ENCODE measurements around the gene IMPACT. TPM values are rescaled to one million over a fixed set of nuclear protein-coding genes. Genes with fewer than 3 reads are reported as not detected.

IMPACT gene
- total and polyA plus RNA-seq, 5 donors from 2014 or later: 11.8 to 19.3 (median 14.7) TPM

DNA sequence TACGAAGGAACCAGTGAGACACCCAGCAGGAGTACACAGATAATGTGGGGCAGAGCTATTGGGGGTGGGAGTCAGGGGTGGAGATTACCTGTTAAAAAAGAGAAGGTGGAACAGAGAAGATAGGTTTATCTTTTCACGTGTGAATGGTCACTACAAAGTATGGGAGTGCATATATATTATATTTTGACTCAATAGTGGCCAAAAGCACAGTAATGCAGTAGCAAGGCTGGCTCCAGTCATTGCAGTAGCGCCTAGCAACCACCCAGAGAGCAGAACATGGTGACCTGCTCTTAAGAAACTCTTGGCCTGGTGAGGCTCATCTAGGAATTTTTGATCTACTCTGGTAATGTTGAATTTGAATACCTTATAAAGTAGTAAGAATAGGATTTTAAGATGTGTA, 1.0 kb downstream of the IMPACT start:
- peak overlapping the region; percentile 78 for H3K4me3 ChIP-seq (ENCODE audit: low read depth, low read length)
- peaks cover 10% of the 10 kb centered on the region for H3K4me1 ChIP-seq (ENCODE audit: control insufficient read depth, insufficient read depth, low read length, poor library complexity, severe bottlenecking)
- Mint-ChIP-seq H3K27me3 (peaks cover 27% of the 10 kb centered on the region), H3K4me3 (peak overlapping the region; percentile 88 to 93 (median 90)), H3K36me3 (peaks cover 28% of the 10 kb centered on the region), H3K27ac (peak overlapping the region; percentile 68 to 87 (median 72)), H3K4me1 (peaks cover 11 to 23% (median 18%) of the 10 kb centered on the region in 4 donors), H3K9me3 (peaks cover 4 to 9% (median 6%) of the 10 kb centered on the region in 7 donors)
- no peak overlapping the region for H3K27ac ChIP-seq (ENCODE audit: insufficient read depth, low read length, poor library complexity, severe bottlenecking)
- H3K27me3 ChIP-seq (ENCODE audit: control insufficient read depth, insufficient read depth, low read length): peaks cover 16% of the 10 kb centered on the region
- DNase-seq: no peak
- no peak for ATAC-seq (ENCODE audit: low read depth in 2 of 2)
- no peaks in the 10 kb centered on the region for H3K9me3 ChIP-seq (ENCODE audit: control insufficient read depth in 2 of 2, low read length in 2 of 2)
- no peaks in the 10 kb centered on the region for H3K36me3 ChIP-seq (ENCODE audit: control insufficient read depth, insufficient read depth, low read length)

DNA sequence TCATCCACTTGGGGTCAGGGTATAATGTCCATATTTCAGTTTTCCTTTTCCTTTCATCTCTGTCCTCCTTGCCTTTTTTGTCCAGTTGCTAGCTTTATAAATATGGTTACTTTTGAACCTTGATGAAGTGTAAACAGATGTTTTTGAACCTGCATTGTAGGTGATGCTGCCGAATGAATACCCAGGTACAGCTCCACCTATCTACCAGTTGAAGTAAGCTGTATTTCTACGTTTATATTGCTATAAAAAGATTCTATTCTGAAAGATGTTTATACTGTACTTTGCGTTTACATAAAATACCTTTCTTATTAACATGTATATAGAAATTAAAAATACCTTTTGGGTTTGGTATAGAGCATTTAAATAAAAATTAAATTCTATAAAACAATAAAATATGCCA, 2.2 kb downstream of the IMPACT start:
- no peaks in the 10 kb centered on the region for H3K36me3 ChIP-seq (ENCODE audit: control insufficient read depth, insufficient read depth, low read length)
- H3K4me1 ChIP-seq (ENCODE audit: control insufficient read depth, insufficient read depth, low read length, poor library complexity, severe bottlenecking): peaks cover 10% of the 10 kb centered on the region
- peaks cover 8% of the 10 kb centered on the region for H3K27me3 ChIP-seq (ENCODE audit: control insufficient read depth, insufficient read depth, low read length)
- H3K4me3 ChIP-seq (ENCODE audit: low read depth, low read length): no peak overlapping the region
- H3K4me1 Mint-ChIP-seq: peaks cover 11 to 28% (median 18%) of the 10 kb centered on the region in 4 donors
- H3K27ac ChIP-seq (ENCODE audit: insufficient read depth, low read length, poor library complexity, severe bottlenecking): no peak overlapping the region
- peak overlapping the region; percentile 30 to 88 (median 69) for H3K4me3 Mint-ChIP-seq
- H3K27me3 Mint-ChIP-seq: peaks cover 19% of the 10 kb centered on the region
- ATAC-seq (ENCODE audit: low read depth in 2 of 2) (no peak), DNase-seq (no peak)
- H3K27ac Mint-ChIP-seq: no peak overlapping the region
- no peaks in the 10 kb centered on the region for H3K9me3 ChIP-seq (ENCODE audit: control insufficient read depth in 2 of 2, low read length in 2 of 2)
- peaks cover 2 to 9% (median 6%) of the 10 kb centered on the region in 7 donors for H3K9me3 Mint-ChIP-seq
- H3K36me3 Mint-ChIP-seq: peaks cover 25% of the 10 kb centered on the region

DNA sequence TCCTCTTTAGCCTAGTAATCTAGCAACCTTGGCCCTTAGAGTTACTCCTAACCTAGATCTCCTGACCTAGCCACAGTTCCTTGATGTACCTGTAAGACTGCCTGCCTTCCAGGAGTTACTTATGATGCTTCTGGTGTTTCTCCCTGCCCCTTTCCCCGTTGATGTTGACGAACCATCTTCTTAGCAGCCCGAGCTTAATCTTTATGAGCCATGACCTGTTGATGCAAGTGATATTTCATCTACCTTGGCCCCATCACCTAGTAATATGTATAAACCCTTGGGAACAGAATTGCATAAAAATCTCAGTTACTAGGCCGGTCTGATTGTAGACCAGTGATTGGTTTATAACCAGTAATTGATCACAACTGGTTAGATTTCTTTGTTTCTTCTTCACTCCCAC, 2.7 kb downstream of the IMPACT start:
- H3K4me1 Mint-ChIP-seq: peaks cover 11 to 28% (median 18%) of the 10 kb centered on the region in 4 donors
- no peak overlapping the region for H3K4me3 ChIP-seq (ENCODE audit: low read depth, low read length)
- peaks cover 14% of the 10 kb centered on the region for H3K27me3 Mint-ChIP-seq
- H3K9me3 ChIP-seq (ENCODE audit: control insufficient read depth in 2 of 2, low read length in 2 of 2): no peaks in the 10 kb centered on the region
- no peak overlapping the region for H3K27ac Mint-ChIP-seq
- no peak overlapping the region for H3K4me3 Mint-ChIP-seq
- peaks cover 3% of the 10 kb centered on the region for H3K27me3 ChIP-seq (ENCODE audit: control insufficient read depth, insufficient read depth, low read length)
- H3K36me3 Mint-ChIP-seq: peaks cover 25% of the 10 kb centered on the region
- H3K27ac ChIP-seq (ENCODE audit: insufficient read depth, low read length, poor library complexity, severe bottlenecking): no peak overlapping the region
- peaks cover 10% of the 10 kb centered on the region for H3K4me1 ChIP-seq (ENCODE audit: control insufficient read depth, insufficient read depth, low read length, poor library complexity, severe bottlenecking)
- H3K36me3 ChIP-seq (ENCODE audit: control insufficient read depth, insufficient read depth, low read length): no peaks in the 10 kb centered on the region
- H3K9me3 Mint-ChIP-seq: peaks cover 2 to 9% (median 6%) of the 10 kb centered on the region in 7 donors
- DNase-seq (no peak), ATAC-seq (ENCODE audit: low read depth in 2 of 2) (no peak)

DNA sequence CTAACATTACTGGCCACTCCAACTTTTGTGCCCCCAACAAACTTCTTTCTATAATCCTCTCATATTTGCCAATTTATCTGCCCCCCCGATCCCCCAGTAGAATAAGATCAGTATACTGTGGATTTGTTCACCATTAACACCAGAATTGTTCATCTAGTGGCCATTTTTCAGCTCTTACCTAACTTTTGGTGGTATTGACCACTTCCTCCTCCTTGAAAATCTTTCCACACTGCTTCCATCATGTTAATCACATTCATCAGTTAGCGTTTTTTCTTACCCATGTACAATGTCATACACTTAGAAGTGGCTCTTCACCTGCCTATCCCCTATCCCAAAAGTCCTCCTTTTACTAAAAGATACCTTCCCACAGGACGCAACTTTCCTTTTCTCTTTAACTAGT, 6.1 kb downstream of the IMPACT start:
- ATAC-seq (ENCODE audit: low read depth in 2 of 2) (no peak), DNase-seq (no peak)
- Histone ChIP-seq H3K27ac (ENCODE audit: insufficient read depth, low read length, poor library complexity, severe bottlenecking) (no peak overlapping the region), H3K4me3 (ENCODE audit: low read depth, low read length) (no peak overlapping the region), H3K4me1 (ENCODE audit: control insufficient read depth, insufficient read depth, low read length, poor library complexity, severe bottlenecking) (no peaks in the 10 kb centered on the region), H3K36me3 (ENCODE audit: control insufficient read depth, insufficient read depth, low read length) (no peaks in the 10 kb centered on the region), H3K27me3 (ENCODE audit: control insufficient read depth, insufficient read depth, low read length) (no peaks in the 10 kb centered on the region), H3K9me3 (ENCODE audit: control insufficient read depth in 2 of 2, low read length in 2 of 2) (no peaks in the 10 kb centered on the region)
- H3K36me3 Mint-ChIP-seq: peaks cover 26% of the 10 kb centered on the region
- no peak overlapping the region for H3K4me3 Mint-ChIP-seq
- H3K27ac Mint-ChIP-seq: no peak overlapping the region
- no peaks in the 10 kb centered on the region for H3K9me3 Mint-ChIP-seq
- H3K4me1 Mint-ChIP-seq: peaks cover 12 to 29% (median 17%) of the 10 kb centered on the region in 4 donors
- no peaks in the 10 kb centered on the region for H3K27me3 Mint-ChIP-seq

DNA sequence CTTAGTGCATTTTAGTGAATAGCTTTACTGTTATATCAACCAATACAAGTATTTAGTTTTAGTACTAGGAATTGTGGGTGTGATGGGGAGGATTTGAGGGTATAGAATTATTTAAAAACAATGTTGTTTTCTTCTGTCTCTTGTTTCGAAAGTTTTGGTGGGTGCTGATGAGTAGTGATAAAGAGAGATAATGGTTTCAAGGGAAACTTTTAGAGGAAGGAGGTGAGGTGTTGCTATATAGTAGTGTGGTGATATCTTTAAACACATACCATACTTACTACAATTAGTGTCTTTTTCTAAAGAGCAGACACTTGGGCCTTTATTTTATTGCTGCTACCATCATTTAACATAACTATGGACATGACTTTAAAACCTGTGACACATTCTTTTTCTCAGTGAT, 10.5 kb downstream of the IMPACT start:
- Mint-ChIP-seq H3K27ac (peak overlapping the region in 2 of 3 donors; percentile 8 to 40), H3K27me3 (no peaks in the 10 kb centered on the region), H3K36me3 (peaks cover 53% of the 10 kb centered on the region), H3K4me3 (peak overlapping the region in 1 of 4 donors; percentile 86), H3K9me3 (no peaks in the 10 kb centered on the region), H3K4me1 (peaks cover 3 to 12% (median 10%) of the 10 kb centered on the region in 4 donors)
- DNase-seq: peak in 1 of 3 donors; percentile 4
- H3K36me3 ChIP-seq (ENCODE audit: control insufficient read depth, insufficient read depth, low read length): peaks cover 19% of the 10 kb centered on the region
- no peaks in the 10 kb centered on the region for H3K27me3 ChIP-seq (ENCODE audit: control insufficient read depth, insufficient read depth, low read length)
- H3K27ac ChIP-seq (ENCODE audit: insufficient read depth, low read length, poor library complexity, severe bottlenecking): no peak overlapping the region
- ATAC-seq (ENCODE audit: low read depth in 2 of 2): no peak
- no peak overlapping the region for H3K4me3 ChIP-seq (ENCODE audit: low read depth, low read length)
- no peaks in the 10 kb centered on the region for H3K9me3 ChIP-seq (ENCODE audit: control insufficient read depth in 2 of 2, low read length in 2 of 2)
- no peaks in the 10 kb centered on the region for H3K4me1 ChIP-seq (ENCODE audit: control insufficient read depth, insufficient read depth, low read length, poor library complexity, severe bottlenecking)

DNA sequence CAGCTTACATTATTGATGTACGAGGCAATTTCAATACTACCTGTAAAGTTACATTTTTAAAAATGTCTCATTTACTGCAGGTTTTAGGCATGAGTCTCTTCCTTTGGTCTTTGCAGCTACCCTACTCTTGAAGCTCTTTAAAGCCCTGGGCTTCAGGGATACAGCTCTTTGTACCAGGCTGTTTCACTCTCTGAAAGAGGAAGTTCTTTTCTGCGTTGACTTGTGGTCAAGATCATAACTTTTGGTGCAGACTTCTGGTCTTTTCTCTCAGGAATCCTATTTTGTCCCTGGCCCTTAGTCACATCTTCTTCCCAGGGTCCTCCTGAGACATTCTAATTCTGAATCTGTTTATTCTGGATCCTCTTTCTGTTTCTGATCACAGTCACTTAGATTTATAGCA, 17.4 kb downstream of the IMPACT start:
- DNase-seq (no peak), ATAC-seq (ENCODE audit: low read depth in 2 of 2) (no peak)
- H3K4me1 Mint-ChIP-seq: peaks cover 5 to 34% (median 11%) of the 10 kb centered on the region in 4 donors
- H3K27ac ChIP-seq (ENCODE audit: insufficient read depth, low read length, poor library complexity, severe bottlenecking): no peak overlapping the region
- no peak overlapping the region for H3K4me3 Mint-ChIP-seq
- H3K4me3 ChIP-seq (ENCODE audit: low read depth, low read length): no peak overlapping the region
- no peaks in the 10 kb centered on the region for H3K27me3 Mint-ChIP-seq
- no peaks in the 10 kb centered on the region for H3K4me1 ChIP-seq (ENCODE audit: control insufficient read depth, insufficient read depth, low read length, poor library complexity, severe bottlenecking)
- no peak overlapping the region for H3K27ac Mint-ChIP-seq
- H3K27me3 ChIP-seq (ENCODE audit: control insufficient read depth, insufficient read depth, low read length): no peaks in the 10 kb centered on the region
- H3K36me3 ChIP-seq (ENCODE audit: control insufficient read depth, insufficient read depth, low read length): peaks cover 38% of the 10 kb centered on the region
- H3K9me3 ChIP-seq (ENCODE audit: control insufficient read depth in 2 of 2, low read length in 2 of 2): no peaks in the 10 kb centered on the region
- no peaks in the 10 kb centered on the region for H3K9me3 Mint-ChIP-seq
- H3K36me3 Mint-ChIP-seq: peaks cover 60% of the 10 kb centered on the region

DNA sequence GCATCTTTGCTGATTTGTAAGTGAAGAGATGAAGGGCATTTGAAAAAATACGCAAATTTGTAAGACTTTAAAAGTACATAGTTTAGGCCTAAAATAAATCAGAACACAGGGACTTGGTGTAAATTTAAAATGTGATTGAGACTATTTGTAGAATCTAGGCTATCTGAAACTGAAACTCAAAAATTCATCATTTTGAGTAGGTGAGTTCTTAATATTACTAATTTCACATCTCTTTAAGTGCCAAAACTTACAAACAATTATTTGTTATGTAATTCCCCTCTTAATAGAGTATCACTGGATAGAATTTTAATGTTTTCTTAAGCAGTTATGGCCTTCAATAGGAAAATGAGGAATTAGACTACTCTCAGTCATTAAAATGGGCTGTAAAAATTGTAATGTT, 20.0 kb downstream of the IMPACT start:
- no peak for ATAC-seq (ENCODE audit: low read depth in 2 of 2)
- no peaks in the 10 kb centered on the region for H3K4me1 ChIP-seq (ENCODE audit: control insufficient read depth, insufficient read depth, low read length, poor library complexity, severe bottlenecking)
- Mint-ChIP-seq H3K27ac (no peak overlapping the region), H3K9me3 (no peaks in the 10 kb centered on the region), H3K4me3 (no peak overlapping the region), H3K27me3 (no peaks in the 10 kb centered on the region), H3K4me1 (peaks cover 5 to 28% (median 11%) of the 10 kb centered on the region in 4 donors), H3K36me3 (peaks cover 59% of the 10 kb centered on the region)
- H3K9me3 ChIP-seq (ENCODE audit: control insufficient read depth in 2 of 2, low read length in 2 of 2): no peaks in the 10 kb centered on the region
- peak in 1 of 3 donors; percentile 8 for DNase-seq
- H3K27me3 ChIP-seq (ENCODE audit: control insufficient read depth, insufficient read depth, low read length): no peaks in the 10 kb centered on the region
- H3K36me3 ChIP-seq (ENCODE audit: control insufficient read depth, insufficient read depth, low read length): peaks cover 43% of the 10 kb centered on the region
- H3K4me3 ChIP-seq (ENCODE audit: low read depth, low read length): no peak overlapping the region
- no peak overlapping the region for H3K27ac ChIP-seq (ENCODE audit: insufficient read depth, low read length, poor library complexity, severe bottlenecking)

DNA sequence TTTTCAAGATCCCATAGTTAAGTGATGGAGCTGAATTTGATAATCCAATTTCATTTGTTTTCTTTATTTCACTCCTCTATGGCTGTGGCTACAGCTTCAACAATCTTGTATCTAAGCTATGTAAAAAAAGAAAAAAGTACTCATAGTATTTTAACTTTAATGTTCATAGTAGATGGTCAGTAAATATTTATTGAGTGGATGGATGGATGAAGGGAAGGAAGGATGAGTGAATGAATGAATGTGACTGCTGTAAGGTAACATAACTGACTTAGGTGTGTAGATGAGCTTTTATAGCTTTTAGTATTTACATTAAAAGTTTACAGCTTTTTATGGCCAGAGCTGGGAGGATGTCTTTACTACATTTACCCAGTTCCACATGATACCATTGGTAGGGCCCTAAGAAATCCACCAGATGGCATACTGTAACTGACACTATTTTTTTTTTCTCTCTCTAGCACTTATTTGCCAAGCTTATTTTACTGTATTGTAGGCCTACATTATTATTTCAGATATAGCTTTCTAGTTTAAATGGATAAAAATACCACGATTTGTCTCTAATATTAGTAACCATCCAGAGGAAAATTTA, 20.6 kb downstream of the IMPACT start:
- no peak overlapping the region for H3K27ac Mint-ChIP-seq
- DNase-seq (peak in 2 of 3 donors; percentile 3 to 13), ATAC-seq (ENCODE audit: low read depth in 2 of 2) (no peak)
- H3K27ac ChIP-seq (ENCODE audit: insufficient read depth, low read length, poor library complexity, severe bottlenecking): no peak overlapping the region
- H3K27me3 ChIP-seq (ENCODE audit: control insufficient read depth, insufficient read depth, low read length): no peaks in the 10 kb centered on the region
- H3K9me3 ChIP-seq (ENCODE audit: control insufficient read depth in 2 of 2, low read length in 2 of 2): no peaks in the 10 kb centered on the region
- H3K4me1 Mint-ChIP-seq: peaks cover 5 to 28% (median 11%) of the 10 kb centered on the region in 4 donors
- H3K4me1 ChIP-seq (ENCODE audit: control insufficient read depth, insufficient read depth, low read length, poor library complexity, severe bottlenecking): no peaks in the 10 kb centered on the region
- peaks cover 45% of the 10 kb centered on the region for H3K36me3 ChIP-seq (ENCODE audit: control insufficient read depth, insufficient read depth, low read length)
- peaks cover 59% of the 10 kb centered on the region for H3K36me3 Mint-ChIP-seq
- no peak overlapping the region for H3K4me3 ChIP-seq (ENCODE audit: low read depth, low read length)
- no peak overlapping the region for H3K4me3 Mint-ChIP-seq
- H3K27me3 Mint-ChIP-seq: no peaks in the 10 kb centered on the region
- H3K9me3 Mint-ChIP-seq: no peaks in the 10 kb centered on the region
